HL-60 (cell line): ENCODE results near the gene VCAN.

Source experiments
- CTCF ChIP-seq: IDR thresholded peaks from one replicate; pipeline ENCODE4 v1.5.1; 2011; ENCODE audit warnings: low read length, control low read depth, inconsistent platforms; ENCODE audit not compliant: insufficient read depth
- POLR2AphosphoS5 ChIP-seq: IDR thresholded peaks from 2 replicates; pipeline ENCODE4 v1.6.1; 2012; ENCODE audit warnings: low read depth
- SPI1 ChIP-seq: IDR thresholded peaks from 2 replicates; pipeline ENCODE4 v1.6.1; 2012; ENCODE audit warnings: low read depth, mild to moderate bottlenecking, borderline replicate concordance
- TF ChIP-seq, protein P1 (sequence below): IDR thresholded peaks from 2 replicates; pipeline ENCODE4 v1.6.1; 2012; ENCODE audit warnings: low read depth; ENCODE audit not compliant: insufficient replicate concordance

GRCh38 chr5:83589786-83590185 lies 118.2 kb downstream of the VCAN start:
- TF ChIP-seq CTCF (no peak), POLR2AphosphoS5 (no peak), SPI1 (no peak)
- TF ChIP-seq, protein P1, sequence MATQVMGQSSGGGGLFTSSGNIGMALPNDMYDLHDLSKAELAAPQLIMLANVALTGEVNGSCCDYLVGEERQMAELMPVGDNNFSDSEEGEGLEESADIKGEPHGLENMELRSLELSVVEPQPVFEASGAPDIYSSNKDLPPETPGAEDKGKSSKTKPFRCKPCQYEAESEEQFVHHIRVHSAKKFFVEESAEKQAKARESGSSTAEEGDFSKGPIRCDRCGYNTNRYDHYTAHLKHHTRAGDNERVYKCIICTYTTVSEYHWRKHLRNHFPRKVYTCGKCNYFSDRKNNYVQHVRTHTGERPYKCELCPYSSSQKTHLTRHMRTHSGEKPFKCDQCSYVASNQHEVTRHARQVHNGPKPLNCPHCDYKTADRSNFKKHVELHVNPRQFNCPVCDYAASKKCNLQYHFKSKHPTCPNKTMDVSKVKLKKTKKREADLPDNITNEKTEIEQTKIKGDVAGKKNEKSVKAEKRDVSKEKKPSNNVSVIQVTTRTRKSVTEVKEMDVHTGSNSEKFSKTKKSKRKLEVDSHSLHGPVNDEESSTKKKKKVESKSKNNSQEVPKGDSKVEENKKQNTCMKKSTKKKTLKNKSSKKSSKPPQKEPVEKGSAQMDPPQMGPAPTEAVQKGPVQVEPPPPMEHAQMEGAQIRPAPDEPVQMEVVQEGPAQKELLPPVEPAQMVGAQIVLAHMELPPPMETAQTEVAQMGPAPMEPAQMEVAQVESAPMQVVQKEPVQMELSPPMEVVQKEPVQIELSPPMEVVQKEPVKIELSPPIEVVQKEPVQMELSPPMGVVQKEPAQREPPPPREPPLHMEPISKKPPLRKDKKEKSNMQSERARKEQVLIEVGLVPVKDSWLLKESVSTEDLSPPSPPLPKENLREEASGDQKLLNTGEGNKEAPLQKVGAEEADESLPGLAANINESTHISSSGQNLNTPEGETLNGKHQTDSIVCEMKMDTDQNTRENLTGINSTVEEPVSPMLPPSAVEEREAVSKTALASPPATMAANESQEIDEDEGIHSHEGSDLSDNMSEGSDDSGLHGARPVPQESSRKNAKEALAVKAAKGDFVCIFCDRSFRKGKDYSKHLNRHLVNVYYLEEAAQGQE = no peak
